Measurements from ENCODE around the gene CFAP61.

CFAP61 gene

GRCh38 chr20:20405623-20406022 lies 353.3 kb downstream of the CFAP61 start:
- DNase-seq, result no peak

DNA sequence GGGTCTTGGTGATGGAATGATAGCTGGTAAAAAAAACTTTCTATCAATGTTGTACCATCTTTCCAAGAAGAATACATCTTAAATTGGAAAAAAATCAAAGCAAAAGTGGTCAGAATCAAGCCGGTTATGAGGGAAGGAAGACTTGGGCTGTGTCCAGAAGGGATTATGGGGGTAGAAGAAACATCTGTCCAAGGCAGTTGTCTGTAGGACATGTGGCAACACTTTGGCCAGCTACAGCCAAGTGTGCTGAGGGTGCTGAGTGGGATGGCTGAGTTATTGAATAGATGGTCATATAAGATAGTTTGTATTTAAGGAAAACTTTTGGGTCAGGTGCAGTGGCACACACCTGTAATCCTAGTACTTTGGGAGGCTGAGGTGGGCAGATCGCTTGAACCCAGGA lies 354.0 kb downstream of the CFAP61 start:
- no peak for DNase-seq

DNA sequence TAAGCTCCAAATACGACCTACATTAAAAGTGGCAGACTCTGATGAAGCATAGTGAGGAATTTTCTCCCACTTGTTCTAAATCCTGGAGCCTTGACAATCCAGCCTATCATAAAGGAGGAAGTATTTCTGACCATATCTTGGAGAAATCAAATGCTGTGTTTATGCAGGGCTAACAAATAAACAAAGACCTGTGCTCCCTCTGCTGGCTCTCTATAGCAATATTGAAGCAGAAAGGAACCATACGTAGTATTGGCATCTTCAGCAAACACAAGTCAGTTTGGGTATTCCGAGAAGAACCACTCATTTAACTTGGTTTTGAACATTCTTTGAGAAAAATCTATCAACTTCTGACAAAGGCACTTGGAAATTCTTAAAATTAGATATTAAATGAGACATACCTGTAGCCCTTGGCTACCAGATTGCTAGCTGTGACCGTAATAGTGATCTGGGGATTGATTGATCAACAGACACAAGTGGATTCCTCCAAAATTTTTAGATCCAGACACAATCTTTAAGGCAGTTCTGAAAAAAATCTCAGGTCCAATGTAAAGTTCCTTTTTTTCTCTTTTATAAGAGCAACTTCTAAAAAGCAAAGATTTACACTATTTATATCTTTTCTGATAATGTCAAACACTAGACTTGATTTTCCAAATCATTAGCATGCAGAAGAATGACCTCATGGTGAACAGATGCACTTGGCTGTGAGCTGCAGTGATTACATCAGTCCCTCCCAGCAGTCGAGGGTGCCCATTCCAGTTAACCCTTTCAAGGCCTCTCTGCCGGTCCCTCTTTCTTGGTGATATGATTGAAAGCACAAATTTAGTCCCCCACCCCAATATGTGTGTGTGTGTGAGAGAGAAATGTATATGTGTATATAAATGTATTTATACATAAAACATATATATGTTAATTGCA lies 355.8 kb downstream of the CFAP61 start:
- peak; percentile 76 for DNase-seq

DNA sequence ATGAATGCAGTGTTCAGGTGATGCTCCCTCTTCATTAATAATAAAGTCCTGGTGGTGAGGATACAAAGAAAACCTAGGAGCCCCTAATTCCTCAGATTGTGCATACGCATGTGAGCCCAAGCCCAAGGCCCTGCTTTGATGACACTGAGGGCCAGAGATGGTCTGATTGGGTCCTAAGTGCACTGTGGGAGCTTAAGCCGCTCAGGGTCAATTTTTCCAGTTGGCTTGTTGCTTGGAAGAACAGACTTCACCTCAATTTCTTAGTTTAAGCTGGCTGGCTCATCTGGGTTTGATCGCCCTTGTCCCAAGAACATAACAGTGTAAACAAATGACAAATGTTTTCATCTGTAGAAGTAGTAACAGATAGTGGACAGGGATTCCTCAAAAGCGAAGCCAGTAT lies 357.0 kb downstream of the CFAP61 start:
- DNase-seq, result peak; percentile 23

Measured in NCI-H82 (cell line).